NCI-H510A (cell line): ENCODE measurements around the gene PIEZO1.

ENCODE experiments used
- DNase-seq: peaks from one replicate; lab custom pipeline; 2025; lab: John Stamatoyannopoulos, UW

The PIEZO1 gene

DNA sequence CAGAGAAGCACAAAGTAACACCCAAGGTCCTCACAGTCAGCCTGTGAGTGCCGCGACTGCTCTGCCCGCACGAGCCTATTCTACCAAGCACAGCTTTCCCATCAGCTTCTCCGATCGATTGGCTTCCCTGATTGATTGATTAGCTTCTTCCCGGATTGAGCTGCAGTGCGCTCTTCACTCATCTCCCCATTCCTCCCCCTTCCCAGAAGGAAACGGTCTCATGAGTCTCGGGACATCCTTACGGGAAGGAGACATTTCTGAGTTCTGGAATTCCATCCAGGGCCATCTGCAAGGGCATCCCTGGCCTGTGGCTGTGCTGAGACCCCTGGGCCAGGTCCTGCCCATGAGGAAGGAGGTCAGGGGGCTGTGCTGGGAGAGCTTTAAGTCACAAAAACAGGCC, 18.0 kb downstream of the PIEZO1 start:
- DNase-seq: no peak

DNA sequence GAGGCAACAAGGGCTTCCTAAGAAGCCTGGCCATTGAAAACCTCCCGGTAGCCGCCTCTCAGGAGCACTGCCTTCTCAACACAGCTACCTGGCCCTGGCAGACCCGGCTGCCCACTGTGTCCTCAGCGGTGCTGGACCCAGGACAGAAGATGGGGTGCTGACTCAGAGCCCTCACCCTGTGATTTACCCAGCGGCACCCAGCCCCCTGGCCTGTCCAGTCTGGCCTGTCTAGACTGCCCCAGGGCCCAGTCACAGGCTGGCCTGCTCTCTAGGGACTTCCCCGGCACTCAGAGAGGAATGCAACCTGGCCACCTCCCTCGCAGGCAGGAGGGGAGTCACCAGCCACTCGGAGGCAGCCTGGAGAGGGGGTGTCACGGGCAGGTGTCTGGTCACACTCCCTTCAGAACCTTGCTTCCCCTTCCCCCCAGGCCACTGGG, 20.1 kb downstream of the PIEZO1 start:
- no peak for DNase-seq

DNA sequence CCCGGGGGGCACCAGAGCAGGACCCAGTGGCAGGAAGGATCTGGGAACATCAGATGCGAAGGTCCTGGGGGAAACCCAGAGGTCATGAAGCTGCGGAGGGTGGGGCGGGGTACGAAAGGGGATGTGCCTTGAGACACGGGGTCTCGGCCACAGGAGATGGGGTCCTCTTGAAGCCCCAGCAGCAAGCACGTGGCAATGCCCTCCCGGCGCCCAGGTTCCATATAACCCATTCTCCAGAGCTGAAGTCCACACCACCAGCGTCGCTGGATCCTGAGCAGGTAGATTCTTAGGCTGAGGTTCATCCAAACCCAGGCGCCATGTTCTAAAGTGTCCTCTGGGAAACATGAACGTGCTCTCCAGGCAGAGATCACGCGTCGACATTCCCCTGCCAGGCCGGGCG, 20.9 kb downstream of the PIEZO1 start:
- no peak for DNase-seq

DNA sequence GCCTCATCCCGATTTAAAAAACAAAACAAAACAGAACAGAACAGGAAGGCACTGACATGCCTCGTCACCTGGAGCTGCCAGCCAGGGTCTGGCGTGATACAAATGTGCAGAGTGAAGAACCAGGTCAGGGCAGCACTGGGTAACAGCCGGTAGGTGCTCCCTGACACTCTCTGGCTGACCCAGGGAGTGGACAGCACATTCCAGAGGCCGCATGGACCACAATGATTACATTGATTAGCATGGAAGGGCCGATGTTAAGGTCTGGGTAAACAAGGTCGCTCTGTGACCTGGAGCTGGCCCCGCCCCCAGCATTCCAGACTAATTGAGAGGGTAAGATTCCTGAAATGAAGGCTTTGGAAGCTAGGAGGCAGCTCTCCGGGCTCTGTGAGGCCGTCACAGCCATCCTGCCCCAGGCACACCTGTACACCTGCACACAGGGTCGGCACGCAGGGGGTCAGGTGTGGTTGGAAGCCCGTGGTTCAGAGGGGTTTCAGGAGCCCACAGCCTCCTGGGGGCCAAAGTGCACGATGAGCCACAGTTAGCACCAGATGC, 21.4 kb downstream of the PIEZO1 start:
- DNase-seq: no peak

DNA sequence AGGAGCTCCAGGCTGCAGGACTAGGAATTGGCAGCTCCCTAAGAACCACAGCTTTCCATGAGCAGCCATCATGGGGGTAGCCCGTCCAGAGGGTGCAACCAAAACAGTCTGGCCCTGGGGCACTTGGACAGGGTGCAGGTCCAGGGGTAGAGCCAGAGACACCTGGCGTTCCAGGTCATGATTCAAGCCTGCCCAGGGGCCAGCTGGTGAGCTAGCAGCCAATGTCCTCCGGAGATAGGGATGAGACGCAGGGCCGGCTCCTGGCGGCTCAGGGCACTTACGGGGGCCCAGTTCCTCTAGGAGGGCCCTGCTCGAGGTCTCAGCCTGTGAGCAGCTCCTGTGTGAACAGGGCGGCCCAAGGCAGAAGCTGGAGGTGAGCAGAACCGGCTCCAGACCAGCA, 22.1 kb downstream of the PIEZO1 start:
- no peak for DNase-seq

DNA sequence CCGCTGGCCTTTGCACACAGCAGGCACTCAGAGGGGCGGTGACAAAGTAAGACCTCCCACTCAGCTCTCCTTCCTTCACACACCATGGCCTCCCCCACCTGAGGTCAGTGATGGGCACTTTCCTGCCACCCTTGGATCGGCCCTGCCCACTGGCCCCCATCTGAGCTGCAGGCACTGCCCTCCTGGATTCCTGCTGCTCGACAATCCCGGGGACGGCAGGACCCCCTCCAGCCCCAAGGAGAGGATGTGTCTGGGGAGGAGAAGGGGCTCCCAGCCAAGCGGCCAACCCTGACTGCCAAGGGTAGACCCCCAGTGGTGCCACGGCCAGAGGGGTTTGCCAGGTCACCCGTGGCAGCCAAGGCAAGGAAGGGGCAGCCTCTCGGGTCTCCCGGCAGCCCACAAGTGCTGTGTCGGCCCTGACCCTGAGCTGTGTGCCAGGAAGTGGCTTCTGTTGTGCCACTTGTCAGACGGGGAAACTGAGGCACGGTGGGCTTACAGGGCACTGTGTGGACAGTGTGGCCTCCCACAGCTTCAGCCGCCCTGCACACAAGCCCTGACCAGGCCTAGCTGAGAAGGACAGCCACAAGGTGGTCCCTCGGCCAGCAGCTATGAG, 22.7 kb downstream of the PIEZO1 start:
- no peak for DNase-seq

DNA sequence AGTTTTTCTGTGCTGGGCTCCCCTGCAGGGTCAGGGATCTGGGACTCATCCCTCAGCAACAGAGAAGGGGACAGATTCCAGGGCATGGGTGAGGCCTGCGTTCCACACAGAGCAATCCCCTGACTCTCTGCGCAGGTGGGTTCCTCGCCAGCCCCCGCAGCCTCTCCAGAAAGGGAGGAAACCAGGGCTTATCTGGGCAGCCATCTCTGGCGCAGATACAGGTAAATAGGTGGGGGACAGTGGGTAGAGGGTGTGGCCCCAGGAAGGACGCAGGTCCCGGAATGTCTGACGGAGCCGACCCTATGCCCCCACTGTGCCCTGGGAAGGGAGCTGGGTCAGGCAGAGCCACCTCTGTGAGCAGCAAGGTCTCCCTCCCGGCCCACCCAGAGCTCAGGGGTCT, 23.2 kb downstream of the PIEZO1 start:
- DNase-seq: no peak

DNA sequence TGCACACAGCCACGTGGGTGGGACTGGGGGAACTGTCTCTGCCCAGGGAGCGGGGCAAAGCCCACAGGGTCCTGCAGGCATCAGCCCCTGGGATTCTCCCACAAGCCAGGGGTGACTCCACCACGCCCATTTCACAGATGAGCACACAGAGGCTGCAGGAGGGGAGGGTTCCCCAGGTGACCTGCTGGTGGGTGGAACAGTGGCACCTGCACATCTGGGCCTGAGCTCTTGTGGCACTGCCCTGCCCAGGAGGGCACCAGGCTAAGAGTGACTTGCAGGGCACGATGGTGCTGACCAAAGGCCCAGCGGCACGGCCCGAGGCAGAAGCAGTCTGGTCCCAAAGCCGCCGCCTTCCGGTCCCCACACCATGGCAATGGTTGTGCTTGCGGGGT, 23.9 kb downstream of the PIEZO1 start:
- DNase-seq: no peak

DNA sequence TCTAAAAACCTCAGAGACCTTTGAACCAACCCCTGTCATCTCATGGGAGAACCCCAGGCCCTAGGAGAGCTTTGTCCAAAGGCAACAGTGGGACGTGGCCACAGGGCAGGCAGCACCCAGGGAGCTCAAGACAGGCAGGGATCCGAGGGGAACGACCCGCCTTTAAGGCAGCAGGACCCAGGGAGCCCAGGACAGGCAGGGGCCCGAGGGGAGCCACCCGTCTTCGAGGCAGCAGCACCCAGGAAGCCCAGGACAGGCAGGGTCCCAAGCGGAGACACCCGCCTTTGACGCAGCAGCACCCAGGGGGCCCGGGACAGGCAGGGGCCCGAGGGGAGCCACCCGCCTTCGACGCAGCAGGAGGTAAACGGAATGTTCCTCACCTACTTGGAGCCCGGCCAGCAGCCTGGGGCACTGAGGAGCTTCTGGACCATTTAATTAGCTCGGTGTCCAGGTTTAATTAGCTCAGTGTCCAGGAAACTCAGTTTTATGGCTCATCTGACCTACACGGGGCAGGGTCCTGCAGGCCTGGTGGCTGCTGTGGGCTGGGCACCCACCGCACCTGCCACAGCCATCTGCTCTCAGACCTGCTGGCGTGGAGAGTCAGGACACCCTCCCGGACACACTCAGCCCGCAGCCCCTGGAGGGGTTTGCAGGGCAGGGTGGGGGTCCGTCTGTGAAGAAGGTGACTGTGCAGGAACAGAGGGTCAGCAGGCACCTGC, 24.4 kb downstream of the PIEZO1 start:
- DNase-seq: no peak

DNA sequence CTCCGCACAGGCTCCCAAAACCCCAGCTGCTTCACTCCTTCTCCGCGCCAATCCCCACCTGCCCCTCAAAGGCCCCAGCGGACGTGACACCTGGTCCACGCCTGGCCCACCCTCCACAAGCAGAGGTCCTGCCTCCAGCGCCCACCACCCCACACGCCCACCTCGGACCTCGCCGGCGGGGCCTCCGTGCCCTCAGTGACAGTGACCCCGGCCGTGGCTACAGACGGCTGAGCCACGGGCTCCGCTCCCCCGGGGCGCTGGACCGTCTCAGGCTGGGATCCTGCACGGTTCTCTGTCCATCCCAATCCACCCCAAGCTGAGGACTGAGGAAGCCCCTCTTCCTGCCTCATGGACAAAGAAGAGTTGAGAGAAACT, 25.1 kb downstream of the PIEZO1 start:
- no peak for DNase-seq

DNA sequence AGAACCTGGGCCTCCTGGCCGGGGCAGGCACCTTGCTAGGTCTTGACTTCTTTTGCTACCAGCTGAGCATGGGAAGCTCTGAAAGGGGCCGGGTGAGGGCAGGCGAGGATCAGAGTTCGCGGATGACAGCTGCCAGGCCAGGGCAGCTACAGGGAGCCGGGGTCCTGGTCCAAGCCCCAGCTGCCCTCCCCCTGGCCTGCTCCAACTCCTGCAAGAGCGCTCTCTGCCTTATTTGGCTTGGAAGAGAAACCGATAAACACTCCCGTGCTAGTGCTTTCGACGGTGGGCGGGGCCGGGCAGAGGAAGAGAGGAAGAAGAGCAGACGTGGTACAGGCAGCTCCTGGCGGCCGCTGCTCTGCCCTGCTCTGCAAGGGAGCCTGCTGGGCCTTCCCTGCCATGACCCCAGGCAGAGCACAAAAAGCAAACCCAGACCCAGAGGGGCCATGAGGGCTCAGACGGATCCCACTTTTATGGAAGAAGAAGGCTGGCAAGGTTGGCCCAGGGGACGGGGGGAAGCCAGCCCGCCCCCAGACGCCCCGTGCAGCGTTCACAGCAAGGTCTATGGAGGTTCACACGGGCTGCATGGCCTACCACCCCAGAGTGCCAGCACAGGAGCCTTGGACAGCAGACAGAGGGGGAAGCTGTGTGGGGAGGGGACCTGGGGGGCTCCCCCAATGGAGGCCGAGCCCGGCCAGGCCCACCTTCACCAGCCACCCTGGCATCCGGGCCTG, 25.6 kb downstream of the PIEZO1 start:
- DNase-seq: no peak

DNA sequence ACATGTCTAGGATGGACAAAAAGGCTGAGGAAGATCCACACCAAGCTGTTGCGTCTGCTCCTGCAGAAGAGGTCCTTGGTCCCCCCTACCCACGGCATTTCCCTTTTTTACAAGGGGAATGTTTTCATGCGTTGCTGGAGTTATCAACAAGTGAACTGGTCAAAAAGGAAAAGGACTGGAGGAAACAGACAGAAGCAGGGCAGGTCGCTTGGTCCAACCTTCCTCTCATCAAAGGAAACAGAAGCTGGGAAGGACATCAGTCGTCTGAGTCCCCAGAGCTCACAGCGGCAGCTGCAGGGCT, 26.1 kb downstream of the PIEZO1 start:
- no peak for DNase-seq

DNA sequence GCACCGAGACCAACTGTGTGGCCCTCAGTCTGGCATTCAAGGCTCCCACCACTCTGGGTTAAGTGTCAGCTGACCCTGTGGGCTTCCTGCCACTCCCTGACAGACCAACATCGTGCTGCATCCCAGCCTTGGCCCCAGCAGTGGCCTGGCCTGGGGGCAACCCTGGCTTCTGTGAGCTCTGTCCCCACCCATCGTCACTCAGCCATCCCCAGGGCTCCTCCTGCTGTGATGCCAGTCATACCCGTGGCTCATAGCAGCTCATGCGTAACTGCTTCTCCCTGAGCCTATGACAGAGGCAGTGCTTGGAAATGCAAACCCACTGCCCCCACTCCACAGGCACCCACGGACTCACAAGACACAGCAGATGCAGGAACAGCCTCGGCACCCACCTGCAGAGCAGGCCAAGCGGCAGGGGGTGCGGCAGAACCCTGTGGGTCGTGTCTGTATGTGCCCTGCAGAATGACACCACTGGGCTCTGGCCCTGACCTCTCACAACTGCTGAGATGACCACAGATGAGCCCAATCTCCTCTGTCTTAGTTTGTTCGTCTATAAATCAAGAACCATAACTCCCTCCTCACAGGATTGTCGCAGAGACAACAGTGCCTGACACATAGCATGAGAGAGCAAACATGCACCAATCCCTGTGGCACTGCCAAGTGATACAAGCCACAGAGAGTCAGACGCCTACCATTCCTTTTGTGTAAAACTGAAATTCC, 26.6 kb downstream of the PIEZO1 start:
- DNase-seq: no peak

DNA sequence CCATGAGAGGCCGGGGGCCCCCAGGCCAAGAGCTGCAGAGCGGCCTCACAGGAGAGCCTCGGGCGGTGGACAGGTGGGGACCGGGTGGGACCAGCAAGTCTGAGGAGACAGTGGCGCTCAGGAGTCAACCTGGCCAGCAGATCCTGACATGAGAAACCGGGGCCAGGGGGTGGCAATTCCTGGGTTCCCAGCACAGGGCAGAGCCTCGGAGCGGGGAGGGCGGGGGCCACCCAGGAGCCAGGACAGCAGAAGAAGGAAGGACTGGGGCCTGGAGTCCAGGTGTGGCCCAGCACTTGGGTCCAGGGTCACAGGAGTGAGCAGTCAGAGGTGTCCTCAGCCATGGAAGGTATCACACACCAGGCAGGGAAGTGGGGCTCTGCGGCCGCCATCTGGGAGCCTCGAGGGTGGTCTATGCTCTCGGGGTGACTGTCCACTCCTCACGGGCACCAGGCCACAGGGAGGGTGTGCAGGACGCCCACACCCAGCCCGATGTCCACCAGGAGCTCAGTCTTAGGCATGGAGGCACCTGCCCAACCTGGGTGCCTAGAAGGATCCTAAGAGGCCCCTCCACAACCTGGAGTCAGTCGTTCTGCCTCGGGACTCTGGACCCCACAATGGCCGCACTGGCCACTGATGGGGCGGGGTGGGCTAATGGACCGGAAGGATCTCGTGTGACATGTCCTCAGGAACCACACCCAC, 29.1 kb downstream of the PIEZO1 start:
- DNase-seq: no peak

DNA sequence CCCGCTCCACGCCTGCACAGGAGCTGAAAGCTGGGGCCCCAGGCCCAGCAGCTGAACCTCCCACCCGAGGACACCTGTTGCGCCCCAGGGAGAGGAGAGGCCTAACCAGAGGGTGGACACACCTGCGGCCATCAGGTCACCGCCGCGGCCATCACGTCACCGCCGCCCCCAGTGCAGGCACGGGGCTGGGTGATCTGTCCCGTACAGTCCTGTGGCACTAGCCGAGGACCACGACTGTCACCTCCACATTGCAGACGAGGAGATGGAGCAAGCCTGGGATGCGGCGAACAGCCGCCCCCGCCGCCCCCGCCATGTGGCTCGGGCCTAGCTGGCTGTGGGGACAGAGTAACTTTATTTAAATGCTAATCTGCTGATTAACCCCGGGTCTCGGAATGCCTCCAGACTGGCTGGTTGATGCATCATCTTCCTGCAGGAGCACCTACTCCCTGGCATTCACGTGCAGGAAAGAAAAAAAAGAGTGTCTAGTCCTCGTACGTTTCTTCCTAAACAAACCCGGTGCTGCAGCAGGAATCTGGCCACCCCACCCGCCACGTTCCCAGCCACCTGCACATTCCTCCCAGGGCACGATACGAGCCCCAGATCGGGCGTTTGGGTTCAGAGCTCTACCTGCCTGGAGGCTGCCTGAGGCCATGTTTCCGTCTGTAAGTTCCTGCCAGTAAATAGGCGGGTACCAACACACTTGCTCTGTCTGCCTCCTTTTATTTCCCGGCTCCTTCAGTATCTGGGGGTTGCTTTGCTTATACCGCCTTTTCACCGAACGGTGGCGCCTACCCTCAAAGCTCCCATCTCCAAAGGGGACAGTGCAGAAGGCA, 29.9 kb downstream of the PIEZO1 start:
- no peak for DNase-seq

DNA sequence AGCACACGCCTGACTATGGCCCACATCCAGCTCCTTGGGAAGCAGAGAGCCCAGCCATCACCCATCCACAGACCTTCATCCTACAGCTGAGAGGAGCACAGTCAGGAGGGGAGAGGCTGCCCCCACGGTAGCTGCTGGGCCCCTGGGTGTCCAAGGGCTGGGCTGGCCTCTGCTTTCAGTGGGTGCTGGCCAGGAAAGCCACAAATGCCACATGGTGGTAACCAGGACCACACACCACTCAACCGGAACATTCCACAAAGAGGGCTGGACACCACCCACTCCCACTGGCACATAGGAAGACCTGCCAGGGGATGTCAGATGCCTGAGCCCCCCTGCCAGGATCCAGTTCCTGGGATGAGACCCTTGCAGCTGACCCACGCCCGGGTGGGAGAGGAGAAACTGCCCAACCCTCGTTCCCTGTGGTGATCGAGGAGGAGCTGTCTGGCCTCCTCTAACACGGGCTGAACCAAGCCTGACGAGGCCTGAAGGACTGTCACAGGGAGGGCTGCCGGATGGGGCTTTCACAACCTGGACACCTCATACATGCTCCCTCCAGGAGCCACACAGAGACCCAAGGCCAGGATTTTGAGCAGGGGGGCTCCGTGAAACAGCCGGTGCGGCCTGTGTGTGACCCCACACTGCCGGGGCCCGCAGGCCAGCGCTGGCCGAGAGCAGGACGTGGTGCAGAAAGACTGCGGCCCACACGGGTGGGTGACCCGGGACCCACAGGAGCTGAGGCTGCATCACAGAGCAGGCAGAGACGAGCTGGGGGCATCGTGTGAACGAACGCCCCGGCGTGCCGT, 30.7 kb downstream of the PIEZO1 start:
- DNase-seq: no peak

DNA sequence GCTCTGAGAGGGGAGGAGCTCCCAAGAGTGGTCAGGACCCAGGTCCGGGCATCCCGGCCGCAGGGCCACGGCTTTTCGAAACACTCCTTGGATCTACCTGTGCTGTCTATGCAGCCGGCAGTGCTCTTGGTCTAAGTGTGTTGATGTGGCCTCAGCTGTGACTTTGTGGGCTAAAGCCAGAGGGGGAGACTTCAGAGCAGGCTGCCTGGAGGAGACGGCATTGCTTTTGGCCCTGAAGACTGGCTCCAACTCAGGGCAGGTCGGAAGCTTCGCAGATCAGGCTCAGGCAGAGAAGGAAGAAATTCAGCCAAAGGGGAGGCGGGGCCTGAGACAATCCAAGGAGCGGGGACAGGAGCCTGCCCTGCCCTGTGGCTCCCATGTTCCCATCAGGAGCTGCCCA, 31.4 kb downstream of the PIEZO1 start:
- no peak for DNase-seq

DNA sequence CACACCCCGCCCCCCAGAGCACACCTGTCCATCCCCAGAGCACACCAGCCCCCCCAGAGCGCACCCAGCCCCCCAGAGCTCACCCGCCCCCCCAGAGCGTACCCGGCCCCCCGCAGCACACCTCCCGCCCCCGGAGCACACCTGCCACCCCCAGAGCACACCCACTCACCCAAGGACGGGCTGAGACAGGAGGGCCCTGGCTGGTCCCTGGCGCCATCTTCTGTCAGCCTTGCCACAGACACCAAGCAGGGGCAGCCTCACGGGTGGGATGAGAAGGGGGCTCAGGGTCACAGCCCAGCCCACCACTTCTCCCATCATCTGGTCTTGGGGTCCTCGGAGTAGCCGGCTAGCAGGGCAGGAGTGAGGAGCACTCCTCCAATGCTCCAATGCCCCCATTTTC, 31.8 kb downstream of the PIEZO1 start:
- DNase-seq: no peak

DNA sequence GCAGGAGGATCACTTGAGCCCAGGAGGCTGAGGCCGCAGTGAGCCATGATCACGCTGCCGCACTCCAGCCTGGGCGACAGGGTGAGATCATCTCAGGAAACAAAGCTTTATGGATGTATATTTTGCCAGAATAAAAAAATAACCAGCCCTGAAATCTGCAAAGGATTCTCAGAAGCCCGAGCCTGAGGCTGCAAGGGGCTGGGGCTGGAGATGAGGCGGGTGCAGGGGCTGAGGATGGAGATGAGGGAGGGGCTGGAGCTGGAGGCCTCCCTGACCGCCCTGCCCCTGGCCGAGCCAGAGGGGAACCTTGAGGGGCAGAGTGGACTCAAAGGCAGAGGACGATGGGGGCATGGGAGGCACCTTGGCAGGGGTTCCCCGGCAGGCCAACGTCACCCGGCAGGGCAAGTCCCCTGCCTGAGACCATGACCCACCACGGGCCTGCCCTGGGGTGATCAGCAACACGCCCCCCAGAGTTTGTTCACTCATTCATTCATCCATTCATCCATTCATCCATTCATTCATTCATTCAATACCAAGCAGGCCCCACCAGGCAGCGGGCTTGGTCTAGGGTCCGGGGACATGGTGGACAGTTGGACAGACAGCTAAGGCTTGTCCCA, 32.5 kb downstream of the PIEZO1 start:
- DNase-seq: no peak

DNA sequence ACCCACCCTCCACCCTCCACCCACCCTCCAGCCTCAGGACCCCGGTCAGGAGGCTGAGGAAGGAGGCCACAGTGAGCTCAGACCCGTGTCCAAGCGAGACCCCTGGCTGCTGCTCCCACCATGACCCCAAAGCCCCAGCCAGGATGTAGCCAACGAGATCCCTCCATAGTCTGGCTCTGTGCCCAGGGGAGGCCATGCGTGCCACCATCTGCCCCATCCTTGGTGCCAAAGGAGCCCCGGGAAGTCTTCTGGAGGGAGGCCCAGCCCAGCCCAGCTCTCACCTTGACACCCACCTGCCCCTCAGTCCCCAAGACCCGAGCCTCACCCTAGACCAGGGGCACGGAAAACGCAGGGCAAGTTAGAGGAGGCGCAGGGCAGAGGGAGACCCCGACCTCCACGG, 34.2 kb downstream of the PIEZO1 start:
- DNase-seq: no peak
